ENCODE measurements around the gene DLD.

The DLD gene

GRCh38 chr7:107933386-107934013, 42.5 kb downstream of the DLD start:
- peaks cover 4 to 24% (median 6%) of the 10 kb centered on the region in 4 experiments for H3K36me3 ChIP-seq (ENCODE audit: control insufficient read depth in 4 of 4, insufficient read depth in 4 of 4, low read length in 3 of 4)
- WGBS (ENCODE audit: insufficient coverage): 100% methylated on average over 1 of the region's 6 CpGs
- no peak overlapping the region for H3K27ac ChIP-seq (ENCODE audit: insufficient read depth in 1 of 2, low read depth in 1 of 2, low read length in 2 of 2, poor library complexity in 1 of 2, severe bottlenecking in 2 of 2)
- peaks cover 0 to 10% (median 6%) of the 10 kb centered on the region in 4 experiments for H3K4me1 ChIP-seq (ENCODE audit: control extremely low read depth in 1 of 4, control insufficient read depth in 4 of 4, insufficient read depth in 4 of 4, low read length in 3 of 4)
- H3K9me3 ChIP-seq (ENCODE audit: control extremely low read depth in 1 of 5, control insufficient read depth in 4 of 5, insufficient read depth in 2 of 5, low read depth in 1 of 5, low read length in 4 of 5): no peaks in the 10 kb centered on the region
- DNase-seq: no peak
- ChIA-PET CTCF (interaction anchor here (0.8 to 1.1 kb wide), 2 partner anchors 12 to 50 kb away, joined by 3 read pairs; no protein-coding TSS in a partner anchor), POLR2A (no interaction called here)
- no peaks in the 10 kb centered on the region for H3K27me3 ChIP-seq (replicated peaks in 2 of 5; ENCODE audit: control insufficient read depth in 4 of 5, insufficient read depth in 5 of 5, low read length in 4 of 5)
- H3K4me3 ChIP-seq (ENCODE audit: control insufficient read depth in 1 of 7, extremely low read depth in 1 of 7, insufficient read depth in 4 of 7, low read depth in 2 of 7, low read length in 6 of 7): no peak overlapping the region

DNA sequence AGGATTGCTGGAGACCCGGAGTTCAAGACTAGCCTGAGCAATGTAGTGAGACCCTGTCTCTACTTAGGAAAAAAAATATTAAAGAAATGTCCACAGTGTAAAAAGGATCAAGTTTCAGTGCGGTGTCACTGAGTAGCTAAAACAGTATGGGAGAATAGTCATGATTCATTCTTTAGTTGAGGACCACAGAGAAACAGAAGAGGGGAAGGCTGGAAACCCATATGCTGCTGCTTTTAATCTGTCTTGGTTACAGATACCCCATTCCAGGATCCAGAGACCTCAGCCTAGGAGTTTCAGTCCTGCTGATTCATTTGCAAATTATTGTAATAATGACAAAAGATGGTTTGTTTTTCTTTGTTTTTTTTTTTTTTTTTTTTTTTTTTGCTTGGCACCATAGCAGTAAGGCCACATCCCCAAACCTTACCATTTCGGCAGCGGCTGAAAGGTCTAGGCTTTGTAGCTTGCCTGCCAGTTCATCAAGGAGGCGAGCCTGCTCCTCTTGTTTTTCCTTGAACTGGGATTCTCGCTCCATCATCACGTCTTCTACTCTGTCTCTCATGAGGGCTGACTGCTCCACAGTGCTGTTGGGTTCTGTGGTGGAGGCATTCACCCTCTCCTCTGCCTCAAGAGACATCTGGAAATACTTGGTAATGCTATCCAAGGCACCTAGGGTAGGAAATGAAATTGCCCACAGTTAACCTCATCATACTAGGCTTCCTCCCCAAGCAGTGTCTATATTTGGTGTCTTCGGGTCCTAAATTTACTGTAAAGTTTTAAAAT, 44.2 kb downstream of the DLD start:
- DNase-seq: no peak
- 85% methylated on average over 3 of the region's 8 CpGs for WGBS (ENCODE audit: insufficient coverage)
- H3K27me3 ChIP-seq (replicated peaks in 2 of 5; ENCODE audit: control insufficient read depth in 4 of 5, insufficient read depth in 5 of 5, low read length in 4 of 5): no peaks in the 10 kb centered on the region
- no peak overlapping the region for H3K4me3 ChIP-seq (ENCODE audit: control insufficient read depth in 1 of 7, extremely low read depth in 1 of 7, insufficient read depth in 4 of 7, low read depth in 2 of 7, low read length in 6 of 7)
- H3K27ac ChIP-seq (ENCODE audit: insufficient read depth in 1 of 2, low read depth in 1 of 2, low read length in 2 of 2, poor library complexity in 1 of 2, severe bottlenecking in 2 of 2): no peak overlapping the region
- H3K4me1 ChIP-seq (ENCODE audit: control extremely low read depth in 1 of 4, control insufficient read depth in 4 of 4, insufficient read depth in 4 of 4, low read length in 3 of 4): peaks cover 0 to 10% (median 6%) of the 10 kb centered on the region in 4 experiments
- POLR2A ChIA-PET: no interaction called here
- no peaks in the 10 kb centered on the region for H3K9me3 ChIP-seq (ENCODE audit: control extremely low read depth in 1 of 5, control insufficient read depth in 4 of 5, insufficient read depth in 2 of 5, low read depth in 1 of 5, low read length in 4 of 5)
- H3K36me3 ChIP-seq (ENCODE audit: control insufficient read depth in 4 of 4, insufficient read depth in 4 of 4, low read length in 3 of 4): peaks cover 0 to 18% (median 7%) of the 10 kb centered on the region in 4 experiments
- CTCF ChIA-PET: interaction anchor here (1.3 to 1.6 kb wide), 2 partner anchors 10 to 14 kb away, joined by 3 to 4 read pairs; no protein-coding TSS in a partner anchor

- CTCF ChIA-PET: interaction anchor here (1.3 kb wide), 1 partner anchor 9 kb away, joined by 4 read pairs; no protein-coding TSS in a partner anchor
- 100% methylated on average over 1 of the region's 2 CpGs for WGBS (ENCODE audit: insufficient coverage)
- Histone ChIP-seq H3K27ac (ENCODE audit: insufficient read depth in 1 of 2, low read depth in 1 of 2, low read length in 2 of 2, poor library complexity in 1 of 2, severe bottlenecking in 2 of 2) (no peak overlapping the region), H3K27me3 (replicated peaks in 2 of 5; ENCODE audit: control insufficient read depth in 4 of 5, insufficient read depth in 5 of 5, low read length in 4 of 5) (no peaks in the 10 kb centered on the region), H3K36me3 (ENCODE audit: control insufficient read depth in 4 of 4, insufficient read depth in 4 of 4, low read length in 3 of 4) (peaks cover 0 to 19% (median 8%) of the 10 kb centered on the region in 4 experiments), H3K9me3 (ENCODE audit: control extremely low read depth in 1 of 5, control insufficient read depth in 4 of 5, insufficient read depth in 2 of 5, low read depth in 1 of 5, low read length in 4 of 5) (no peaks in the 10 kb centered on the region), H3K4me3 (ENCODE audit: control insufficient read depth in 1 of 7, extremely low read depth in 1 of 7, insufficient read depth in 4 of 7, low read depth in 2 of 7, low read length in 6 of 7) (no peak overlapping the region), H3K4me1 (ENCODE audit: control extremely low read depth in 1 of 4, control insufficient read depth in 4 of 4, insufficient read depth in 4 of 4, low read length in 3 of 4) (peaks cover 0 to 10% (median 6%) of the 10 kb centered on the region in 4 experiments)
- no peak for DNase-seq
- POLR2A ChIA-PET: no interaction called here
These were observed 45.3 kb downstream of the DLD start for GRCh38 chr7:107936312-107936711.

GRCh38 chr7:107937531-107937930, 46.5 kb downstream of the DLD start:
- no peaks in the 10 kb centered on the region for H3K9me3 ChIP-seq (ENCODE audit: control extremely low read depth in 1 of 5, control insufficient read depth in 4 of 5, insufficient read depth in 2 of 5, low read depth in 1 of 5, low read length in 4 of 5)
- peaks cover 0 to 14% (median 8%) of the 10 kb centered on the region in 4 experiments for H3K36me3 ChIP-seq (ENCODE audit: control insufficient read depth in 4 of 4, insufficient read depth in 4 of 4, low read length in 3 of 4)
- DNase-seq: no peak
- ChIA-PET CTCF (no interaction called here), POLR2A (no interaction called here)
- peaks cover 0 to 1% (median 0%) of the 10 kb centered on the region in 4 experiments for H3K4me1 ChIP-seq (ENCODE audit: control extremely low read depth in 1 of 4, control insufficient read depth in 4 of 4, insufficient read depth in 4 of 4, low read length in 3 of 4)
- no peak overlapping the region for H3K27ac ChIP-seq (ENCODE audit: insufficient read depth in 1 of 2, low read depth in 1 of 2, low read length in 2 of 2, poor library complexity in 1 of 2, severe bottlenecking in 2 of 2)
- WGBS (ENCODE audit: insufficient coverage): no CpG with 5 or more reads among the region's 1 CpG
- no peaks in the 10 kb centered on the region for H3K27me3 ChIP-seq (replicated peaks in 2 of 5; ENCODE audit: control insufficient read depth in 4 of 5, insufficient read depth in 5 of 5, low read length in 4 of 5)
- H3K4me3 ChIP-seq (ENCODE audit: control insufficient read depth in 1 of 7, extremely low read depth in 1 of 7, insufficient read depth in 4 of 7, low read depth in 2 of 7, low read length in 6 of 7): no peak overlapping the region

GRCh38 chr7:107938456-107939250, 47.7 kb downstream of the DLD start:
- Histone ChIP-seq H3K36me3 (ENCODE audit: control insufficient read depth in 4 of 4, insufficient read depth in 4 of 4, low read length in 3 of 4) (peaks cover 0 to 10% (median 7%) of the 10 kb centered on the region in 4 experiments), H3K27me3 (replicated peaks in 2 of 5; ENCODE audit: control insufficient read depth in 4 of 5, insufficient read depth in 5 of 5, low read length in 4 of 5) (no peaks in the 10 kb centered on the region), H3K9me3 (ENCODE audit: control extremely low read depth in 1 of 5, control insufficient read depth in 4 of 5, insufficient read depth in 2 of 5, low read depth in 1 of 5, low read length in 4 of 5) (no peaks in the 10 kb centered on the region), H3K4me1 (ENCODE audit: control extremely low read depth in 1 of 4, control insufficient read depth in 4 of 4, insufficient read depth in 4 of 4, low read length in 3 of 4) (no peaks in the 10 kb centered on the region), H3K4me3 (ENCODE audit: control insufficient read depth in 1 of 7, extremely low read depth in 1 of 7, insufficient read depth in 4 of 7, low read depth in 2 of 7, low read length in 6 of 7) (no peak overlapping the region), H3K27ac (ENCODE audit: insufficient read depth in 1 of 2, low read depth in 1 of 2, low read length in 2 of 2, poor library complexity in 1 of 2, severe bottlenecking in 2 of 2) (no peak overlapping the region)
- WGBS (ENCODE audit: insufficient coverage): 96% methylated on average over 4 of the region's 6 CpGs
- POLR2A ChIA-PET: no interaction called here
- DNase-seq: no peak
- CTCF ChIA-PET: no interaction called here

GRCh38 chr7:107939573-107940489, 48.8 kb downstream of the DLD start:
- 98% methylated on average over 14 of the region's 16 CpGs for WGBS (ENCODE audit: insufficient coverage)
- H3K27me3 ChIP-seq (replicated peaks in 2 of 5; ENCODE audit: control insufficient read depth in 4 of 5, insufficient read depth in 5 of 5, low read length in 4 of 5): no peaks in the 10 kb centered on the region
- H3K27ac ChIP-seq (ENCODE audit: insufficient read depth in 1 of 2, low read depth in 1 of 2, low read length in 2 of 2, poor library complexity in 1 of 2, severe bottlenecking in 2 of 2): no peak overlapping the region
- no peaks in the 10 kb centered on the region for H3K9me3 ChIP-seq (ENCODE audit: control extremely low read depth in 1 of 5, control insufficient read depth in 4 of 5, insufficient read depth in 2 of 5, low read depth in 1 of 5, low read length in 4 of 5)
- H3K4me1 ChIP-seq (ENCODE audit: control extremely low read depth in 1 of 4, control insufficient read depth in 4 of 4, insufficient read depth in 4 of 4, low read length in 3 of 4): no peaks in the 10 kb centered on the region
- ChIA-PET CTCF (no interaction called here), POLR2A (no interaction called here)
- no peak overlapping the region for H3K4me3 ChIP-seq (ENCODE audit: control insufficient read depth in 1 of 7, extremely low read depth in 1 of 7, insufficient read depth in 4 of 7, low read depth in 2 of 7, low read length in 6 of 7)
- H3K36me3 ChIP-seq (ENCODE audit: control insufficient read depth in 4 of 4, insufficient read depth in 4 of 4, low read length in 3 of 4): peaks cover 0 to 10% (median 7%) of the 10 kb centered on the region in 4 experiments
- DNase-seq: no peak
